GM19468 (cell line): ENCODE results near the gene SNX18.
"Not testable (repeated sequence)": the region's sequence is repeated elsewhere in the genome, so short reads cannot be mapped to it uniquely, and the experiment has no call there.

Source experiments
- ATAC-seq: cut with Tn5 transposase; IDR thresholded peaks from one replicate; pipeline ENCODE4 v1.9.1; 2021; ENCODE audit warnings: mild to moderate bottlenecking, moderate library complexity, moderate number of reproducible peaks; ENCODE audit not compliant: unreplicated experiment; ENCODE audit errors: extremely low read depth

SNX18 gene

DNA sequence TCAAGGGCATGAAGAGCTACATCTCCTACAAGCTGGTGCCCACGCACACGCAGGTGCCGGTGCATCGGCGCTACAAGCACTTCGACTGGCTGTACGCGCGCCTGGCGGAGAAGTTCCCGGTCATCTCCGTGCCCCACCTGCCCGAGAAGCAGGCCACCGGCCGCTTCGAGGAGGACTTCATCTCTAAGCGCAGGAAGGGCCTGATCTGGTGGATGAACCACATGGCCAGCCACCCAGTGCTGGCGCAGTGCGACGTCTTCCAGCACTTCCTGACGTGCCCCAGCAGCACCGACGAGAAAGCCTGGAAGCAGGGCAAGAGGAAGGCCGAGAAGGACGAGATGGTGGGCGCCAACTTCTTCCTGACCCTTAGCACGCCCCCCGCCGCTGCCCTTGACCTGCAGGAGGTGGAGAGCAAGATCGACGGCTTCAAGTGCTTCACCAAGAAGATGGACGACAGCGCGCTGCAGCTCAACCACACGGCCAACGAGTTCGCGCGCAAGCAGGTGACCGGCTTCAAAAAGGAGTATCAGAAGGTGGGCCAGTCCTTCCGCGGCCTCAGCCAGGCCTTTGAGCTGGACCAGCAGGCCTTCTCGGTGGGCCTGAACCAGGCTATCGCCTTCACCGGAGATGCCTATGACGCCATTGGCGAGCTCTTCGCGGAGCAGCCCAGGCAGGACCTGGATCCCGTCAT, 1.4 kb downstream of the SNX18 start:
- no peak for ATAC-seq

DNA sequence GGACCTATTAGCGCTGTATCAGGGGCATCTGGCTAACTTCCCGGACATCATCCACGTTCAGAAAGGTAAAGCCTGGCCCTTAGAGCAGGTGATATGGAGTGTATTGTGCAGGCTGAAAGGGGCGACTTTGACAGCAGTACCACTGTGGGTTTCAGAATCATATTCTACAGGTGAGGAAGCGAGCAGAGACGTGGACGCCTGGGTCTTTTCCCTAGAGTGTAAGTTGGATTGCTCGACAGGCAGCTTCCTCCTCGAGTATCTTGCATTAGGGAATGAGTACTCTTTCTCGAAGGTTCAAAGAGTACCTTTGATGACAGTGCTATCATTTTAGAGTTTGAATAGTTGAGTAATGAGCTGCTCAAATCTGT, 1.9 kb downstream of the SNX18 start:
- ATAC-seq, result no peak

DNA sequence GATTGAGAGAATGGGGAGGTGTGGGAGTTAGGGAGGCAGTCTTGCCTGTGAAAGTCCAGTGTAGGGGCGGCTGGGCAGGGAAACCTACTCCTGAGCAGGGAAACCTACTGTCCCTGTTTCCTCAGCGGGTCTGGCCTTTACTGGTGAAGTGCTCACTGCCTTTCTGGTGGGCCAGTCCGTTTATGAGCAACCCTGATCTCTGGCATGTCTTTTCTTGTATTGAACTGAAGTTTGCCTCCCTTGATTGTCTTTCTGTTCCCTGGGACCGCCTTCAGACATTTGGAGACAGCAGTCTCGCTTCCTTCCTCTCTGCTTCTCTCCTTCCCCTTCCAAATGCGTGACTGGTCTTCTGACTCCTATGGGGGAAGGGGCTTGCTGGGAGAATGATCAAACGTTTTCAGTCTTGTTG, 2.9 kb downstream of the SNX18 start:
- no peak for ATAC-seq

DNA sequence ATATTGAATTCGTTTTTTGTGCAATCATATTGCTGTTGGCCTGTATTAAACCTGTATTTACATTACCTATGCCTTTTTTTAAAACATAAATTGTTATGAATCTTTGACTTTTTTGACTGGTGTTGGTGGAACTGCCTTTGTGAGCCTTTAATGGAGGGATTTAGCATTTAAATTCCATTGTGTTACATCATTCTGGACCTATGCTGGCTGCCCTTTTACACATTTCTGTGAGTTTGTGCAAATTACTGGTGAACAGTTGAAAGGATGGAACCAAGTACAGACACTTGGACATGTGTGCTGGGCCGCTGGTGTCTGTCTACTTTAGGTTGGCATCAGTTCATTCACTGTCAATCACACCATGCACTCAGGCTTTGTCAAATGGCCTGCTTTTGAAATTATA, 3.4 kb downstream of the SNX18 start:
- ATAC-seq, result no peak

DNA sequence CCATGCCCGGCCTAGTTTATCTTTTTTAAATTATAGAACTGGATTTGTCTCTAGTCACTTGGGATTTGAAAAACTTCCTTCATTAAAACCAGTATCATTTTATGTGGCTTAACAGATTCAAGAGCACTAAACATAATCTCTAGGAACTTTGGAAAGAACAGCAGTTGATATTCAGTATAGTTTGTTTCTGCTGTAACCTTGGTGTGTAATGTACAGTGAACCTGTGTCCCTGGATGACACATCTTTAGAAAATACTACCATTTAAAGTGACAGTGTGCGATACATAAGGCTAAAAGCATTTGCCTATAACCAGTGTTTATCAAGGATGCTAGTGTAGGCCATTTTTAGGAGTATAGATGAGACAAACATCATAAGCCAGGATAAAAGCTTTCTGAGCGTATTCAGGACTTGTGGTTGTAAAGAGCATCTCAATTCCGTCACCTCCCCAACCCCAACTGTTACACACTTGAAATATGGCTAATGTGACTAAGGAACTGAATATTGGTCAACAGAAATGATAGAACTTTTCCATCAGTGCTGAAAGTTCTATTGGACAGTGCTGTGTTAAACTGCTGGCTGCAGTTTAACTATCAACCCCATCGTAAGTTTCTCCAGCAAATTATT, 4.4 kb downstream of the SNX18 start:
- no peak for ATAC-seq

DNA sequence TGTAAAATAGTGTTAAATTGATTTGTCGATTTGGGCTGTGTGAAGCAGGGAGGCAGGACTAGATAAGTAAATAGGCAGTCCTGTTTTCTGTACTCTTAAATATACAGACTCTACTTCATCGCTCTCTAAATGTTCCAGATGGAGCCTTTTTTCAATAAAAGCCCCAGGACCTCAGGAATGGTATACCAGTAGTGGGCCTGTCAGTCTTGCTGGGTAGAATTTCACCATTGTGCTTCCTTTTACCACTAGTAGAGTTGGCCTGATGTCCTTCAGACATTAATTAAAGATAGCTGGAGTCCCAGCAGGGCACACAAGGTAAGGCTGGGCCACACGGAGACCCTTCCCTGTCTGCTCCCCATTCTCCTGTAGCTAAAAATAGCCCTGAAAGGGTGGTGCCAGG, 6.0 kb downstream of the SNX18 start:
- no peak for ATAC-seq

DNA sequence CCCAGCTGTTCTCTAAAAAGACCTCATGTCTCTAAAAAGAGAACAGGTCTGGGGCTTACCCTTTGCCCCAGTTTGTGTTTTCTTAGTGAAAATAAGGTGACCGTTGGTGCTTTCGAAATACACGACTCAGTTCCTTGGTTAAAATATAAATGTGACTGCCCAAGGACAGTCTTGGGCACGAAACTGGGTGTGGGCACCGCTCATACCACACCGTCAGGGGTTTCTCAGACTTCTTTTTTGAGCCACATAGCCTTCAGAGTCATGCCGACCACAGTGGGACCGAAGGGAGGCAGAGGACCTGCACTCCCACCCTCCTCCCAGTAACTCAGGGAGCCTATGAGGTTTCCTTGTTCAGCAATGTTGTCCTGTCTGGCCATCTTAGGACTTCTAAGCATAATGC, 6.5 kb downstream of the SNX18 start:
- no peak for ATAC-seq

DNA sequence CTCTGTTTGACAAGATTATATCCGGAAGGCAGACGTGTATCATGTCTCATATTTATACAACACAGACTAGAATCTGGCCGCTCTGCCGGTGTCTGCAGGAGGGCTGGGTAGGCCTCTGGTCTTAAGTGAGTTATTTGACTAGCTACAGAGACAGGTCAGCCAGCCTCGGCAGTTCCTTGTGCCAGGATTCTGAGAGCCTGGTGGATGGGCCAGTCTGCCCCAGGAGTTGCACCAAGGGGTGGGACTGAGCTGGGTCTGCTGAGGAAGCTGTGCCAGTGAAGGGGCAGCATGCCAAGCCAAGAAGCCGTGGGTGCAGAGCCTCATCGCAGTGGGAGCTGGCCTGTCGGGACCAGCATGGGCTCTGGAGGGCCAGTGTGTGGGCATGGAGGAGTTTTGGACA, 7.1 kb downstream of the SNX18 start:
- ATAC-seq, result no peak

DNA sequence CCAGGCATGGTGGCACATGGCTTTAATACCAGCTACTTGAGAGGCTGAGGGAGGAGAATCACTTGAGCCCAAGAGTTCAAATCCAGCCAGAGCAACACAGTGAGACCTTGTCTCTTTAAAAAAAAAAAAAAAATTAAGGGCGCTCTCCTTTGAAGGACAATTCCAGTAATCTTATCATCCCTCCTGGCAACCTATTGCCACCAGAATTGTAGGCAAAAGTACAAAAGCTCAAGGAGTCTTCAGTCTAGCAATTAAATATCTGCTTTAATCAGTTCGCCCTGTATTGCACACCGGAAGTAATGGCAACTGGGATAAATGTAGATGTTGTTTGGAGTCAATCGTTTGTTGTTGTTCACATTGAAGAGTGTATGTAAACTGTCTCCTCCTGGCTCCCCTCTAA, 7.7 kb downstream of the SNX18 start:
- ATAC-seq, result no peak

DNA sequence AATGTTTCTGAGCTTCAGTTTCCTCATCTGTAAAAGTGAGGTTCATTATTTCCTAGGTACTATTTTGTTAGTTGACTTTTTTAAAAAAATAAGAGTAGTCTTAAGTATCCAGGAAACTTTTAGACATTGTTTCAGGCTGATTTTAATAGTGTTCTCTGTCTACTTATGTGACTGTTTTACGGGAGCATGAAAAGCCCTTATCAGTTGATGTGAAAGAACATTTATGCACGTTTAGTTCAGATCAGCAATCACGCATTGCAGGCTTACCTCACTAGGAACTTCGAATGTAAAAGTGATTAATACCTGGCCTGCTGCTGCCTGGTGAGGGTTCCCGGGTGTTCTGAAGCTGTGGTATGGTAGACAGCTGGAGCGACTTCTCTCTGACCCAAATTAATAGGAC, 8.1 kb downstream of the SNX18 start:
- ATAC-seq, result no peak

DNA sequence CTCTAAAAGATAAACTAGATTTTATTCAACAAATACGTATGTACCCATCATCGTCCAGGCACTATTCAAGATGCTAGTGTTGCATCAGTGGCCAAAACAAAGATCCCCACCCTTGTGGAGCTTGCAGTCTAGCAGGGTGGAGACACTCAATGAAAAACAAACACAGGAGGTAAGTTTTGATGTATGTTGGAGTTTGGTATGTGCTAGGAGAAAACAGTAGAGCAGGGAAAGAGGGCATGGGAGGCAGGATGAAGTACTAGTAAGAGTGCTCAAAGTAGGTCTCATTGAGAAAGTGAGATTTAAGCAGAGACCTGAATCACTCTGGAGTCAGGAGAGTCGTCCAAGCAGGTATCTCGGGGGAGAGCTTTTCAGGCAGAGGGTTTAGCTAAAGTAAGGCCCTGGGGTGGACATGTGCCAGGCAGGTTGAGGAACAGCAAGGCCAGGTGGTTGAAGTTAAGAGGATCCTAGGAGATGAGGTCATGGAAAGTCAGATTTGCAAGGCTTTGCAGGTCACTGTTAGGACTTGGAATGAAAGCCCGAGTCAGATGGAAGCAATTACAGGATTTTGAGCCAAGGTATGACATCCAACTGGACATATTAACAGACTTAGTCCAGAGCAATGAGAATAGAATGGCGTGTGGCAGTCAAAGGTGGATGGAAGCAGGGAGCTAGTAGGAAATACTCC, 9.2 kb downstream of the SNX18 start:
- ATAC-seq, result no peak

DNA sequence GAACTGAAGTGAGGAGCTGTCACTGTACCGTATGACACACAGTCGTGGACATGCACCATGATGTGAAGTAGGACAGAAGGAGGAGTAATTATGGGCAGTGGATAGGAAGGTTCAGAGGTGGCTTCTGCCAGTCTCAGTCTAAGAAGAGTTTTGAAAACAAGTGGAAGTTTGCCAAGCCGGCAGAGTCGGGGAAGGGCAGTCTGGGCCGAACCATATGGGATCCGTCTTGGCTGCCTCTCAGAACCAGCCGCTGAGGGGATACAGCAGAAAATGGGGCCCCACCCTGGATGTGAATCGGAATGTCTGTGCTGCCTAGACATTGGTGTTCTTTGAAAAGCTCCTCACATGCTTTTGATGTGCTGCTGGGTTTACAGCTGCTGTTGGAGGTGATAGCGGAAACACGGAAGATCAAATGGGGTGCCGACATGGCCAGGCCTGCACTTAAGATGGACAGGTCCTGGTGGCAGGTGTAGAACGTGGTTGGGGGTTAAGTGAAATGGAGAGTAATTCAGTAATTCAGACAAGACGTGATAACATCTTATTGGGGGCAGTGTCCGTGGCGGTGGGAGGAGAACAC, 11.2 kb downstream of the SNX18 start:
- no peak for ATAC-seq

DNA sequence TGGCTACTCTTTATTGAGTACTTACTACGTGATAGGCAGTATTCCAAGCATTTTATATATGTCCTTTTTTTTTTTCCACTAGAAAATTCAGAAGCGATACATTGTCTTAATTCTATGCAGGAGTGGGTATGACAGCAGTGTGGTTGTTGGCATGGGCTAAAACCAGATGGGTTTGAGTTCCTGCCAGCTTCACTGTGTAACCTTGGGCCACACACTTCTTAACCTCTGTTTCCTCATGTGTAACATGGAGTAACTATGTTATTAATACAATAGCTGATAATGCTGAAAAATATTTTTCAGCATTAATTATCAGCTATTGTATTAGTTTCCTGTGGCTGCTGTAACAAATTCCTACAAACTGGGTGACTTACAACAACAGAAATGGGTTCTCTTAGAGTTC, 12.0 kb downstream of the SNX18 start:
- no peak for ATAC-seq

DNA sequence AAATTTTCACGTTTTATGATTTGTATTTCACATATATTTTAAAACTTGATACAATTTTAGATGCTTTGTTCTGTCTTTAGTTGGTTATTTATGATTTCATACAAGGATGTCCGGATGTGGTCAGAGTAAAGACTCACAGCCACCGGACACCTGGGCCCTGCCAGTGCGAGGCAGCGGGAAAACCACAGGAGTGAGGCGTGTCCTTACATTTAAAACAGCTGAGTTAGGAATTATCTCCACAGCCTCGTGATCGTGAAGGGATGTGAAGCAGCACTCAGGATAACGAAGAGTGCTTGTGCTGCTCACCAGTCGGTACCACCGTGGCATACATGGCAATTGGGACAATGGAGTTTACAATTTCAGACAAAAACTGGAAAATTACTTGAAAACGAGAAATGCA, 14.0 kb downstream of the SNX18 start:
- no peak for ATAC-seq

DNA sequence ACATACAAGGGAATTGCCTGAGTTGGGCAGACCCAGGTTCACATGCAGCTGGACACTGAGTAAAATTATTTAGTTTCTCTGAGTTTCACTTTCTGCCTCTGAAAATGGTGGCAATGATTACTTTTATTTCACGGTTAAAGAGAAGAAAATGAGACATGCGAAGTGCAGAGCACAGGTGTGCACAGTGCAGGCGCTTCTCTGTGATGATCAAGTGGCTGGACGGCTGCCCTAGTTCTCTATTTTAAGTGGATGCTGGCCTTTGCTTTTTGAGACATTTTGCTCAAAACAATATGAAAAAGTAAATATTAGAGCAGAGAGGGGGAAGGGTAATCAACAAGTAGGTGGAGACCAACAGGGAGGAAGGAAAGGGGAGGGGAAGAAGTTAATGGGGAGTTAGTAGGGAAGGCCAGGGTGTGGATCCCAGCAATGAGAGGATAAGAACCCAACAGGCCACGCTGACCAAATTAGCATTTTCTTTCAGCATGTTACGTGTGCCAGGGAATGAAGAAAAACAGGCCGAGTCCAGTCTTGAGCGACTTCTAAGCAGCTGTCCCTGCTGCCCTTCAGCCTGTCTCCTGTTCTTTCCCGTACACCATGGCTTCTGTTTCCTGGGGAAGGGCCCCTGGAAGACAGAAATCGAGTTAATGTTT, 16.1 kb downstream of the SNX18 start:
- no peak for ATAC-seq

DNA sequence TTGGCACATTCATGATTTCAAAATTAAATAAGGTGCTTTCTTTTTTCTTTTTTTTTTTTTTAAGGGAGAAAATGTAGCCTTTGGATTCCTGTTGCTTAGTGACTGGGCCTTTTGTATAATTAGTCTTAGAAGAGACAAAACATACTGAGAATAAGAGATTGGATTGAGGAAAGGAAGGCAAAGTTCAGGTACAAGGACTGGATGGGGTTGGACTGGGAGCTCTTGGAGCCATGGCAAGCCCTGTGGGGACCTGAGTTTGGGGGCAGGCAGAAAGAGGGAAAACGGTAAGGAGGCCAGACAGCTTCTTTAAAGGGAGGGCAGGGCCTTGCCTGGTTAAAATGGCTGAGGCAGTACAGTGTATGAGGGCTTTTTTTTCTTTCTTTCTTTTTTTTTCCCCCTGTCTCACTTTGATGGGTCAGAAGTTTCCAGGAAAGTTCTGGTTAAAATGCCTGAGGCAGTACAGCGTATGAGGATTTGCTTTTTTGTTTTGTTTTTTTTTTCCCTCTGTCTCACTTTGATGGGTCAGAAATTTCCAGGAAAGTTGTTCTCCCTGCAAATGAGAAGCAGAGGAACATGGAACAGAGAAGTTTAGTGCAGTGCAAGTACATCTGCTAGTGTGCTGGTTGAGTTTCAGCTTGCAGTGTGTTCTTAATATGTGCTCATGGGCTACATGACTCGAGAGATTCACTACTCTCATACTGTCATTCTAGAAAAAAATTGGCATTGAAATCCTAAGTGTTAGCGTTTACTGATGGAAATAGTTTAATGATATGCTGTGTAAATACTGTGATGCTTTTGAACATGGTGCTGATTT, 16.8 kb downstream of the SNX18 start:
- no peak for ATAC-seq

DNA sequence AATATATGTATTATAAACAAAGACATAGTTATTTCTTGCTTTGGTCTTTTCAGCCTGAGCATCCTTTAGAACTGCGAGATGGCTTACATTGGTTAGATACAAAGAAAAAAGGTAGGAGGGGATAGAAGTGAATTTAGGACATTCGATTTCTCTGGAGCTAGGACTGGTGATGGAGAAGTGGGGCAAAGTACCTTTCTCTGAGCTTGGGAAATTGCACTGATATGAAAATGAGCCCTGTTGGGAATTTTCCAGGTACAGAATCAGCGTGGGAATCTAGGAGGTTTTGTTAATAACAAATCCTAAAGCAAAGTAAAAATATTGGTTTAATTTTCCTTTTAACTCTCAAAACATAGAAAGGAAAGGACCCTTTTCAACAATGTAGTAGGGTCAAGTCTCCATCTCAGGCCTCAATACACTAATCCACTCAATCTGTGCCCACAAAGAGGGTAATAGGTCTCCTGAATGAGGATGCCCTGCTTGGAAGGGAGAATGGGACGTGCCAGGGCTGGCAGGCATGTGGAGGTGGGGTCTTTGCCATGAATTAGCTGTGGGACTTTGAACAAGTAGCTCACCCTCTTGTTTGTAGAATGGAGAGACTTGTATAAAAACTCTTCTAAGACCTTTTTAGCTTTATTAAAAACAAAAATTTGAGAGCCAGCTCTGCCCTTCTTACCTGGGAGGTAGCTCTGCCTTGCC, 17.7 kb downstream of the SNX18 start:
- no peak for ATAC-seq

DNA sequence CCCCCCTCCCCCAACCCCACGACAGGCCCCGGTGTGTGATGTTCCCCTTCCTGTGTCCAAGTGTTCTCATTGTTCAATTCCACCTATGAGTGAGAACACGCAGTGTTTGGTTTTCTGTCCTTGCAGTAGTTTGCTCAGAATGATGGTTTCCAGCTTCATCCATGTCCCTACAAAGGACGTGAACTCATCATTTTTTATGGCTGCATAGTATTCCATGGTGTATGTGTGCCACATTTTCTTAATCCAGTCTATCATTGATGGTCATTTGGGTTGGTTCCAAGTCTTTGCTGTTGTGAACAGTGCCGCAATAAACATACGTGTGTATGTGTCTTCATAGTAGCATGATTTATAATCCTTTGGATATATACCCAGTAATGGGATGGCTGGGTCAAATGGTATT, 18.8 kb downstream of the SNX18 start:
- not testable (repeated sequence) for ATAC-seq

DNA sequence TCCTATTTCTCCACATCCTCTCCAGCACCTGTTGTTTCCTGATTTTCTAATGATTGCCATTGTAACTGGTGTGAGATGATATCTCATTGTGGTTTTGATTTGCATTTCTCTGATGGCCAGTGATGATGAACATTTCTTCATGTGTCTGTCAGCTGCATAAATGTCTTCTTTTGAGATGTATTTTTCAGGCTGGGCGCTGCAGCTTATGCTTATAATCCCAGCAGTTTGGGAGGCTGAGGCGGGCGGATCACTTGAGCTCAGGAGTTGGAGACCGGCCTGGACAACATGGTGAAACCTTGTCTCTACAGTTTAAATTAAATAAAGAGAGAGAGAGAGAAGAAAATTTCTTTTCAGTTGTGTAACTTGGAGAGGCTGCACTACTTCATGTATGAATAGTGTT, 19.3 kb downstream of the SNX18 start:
- ATAC-seq, result not testable (repeated sequence)

DNA sequence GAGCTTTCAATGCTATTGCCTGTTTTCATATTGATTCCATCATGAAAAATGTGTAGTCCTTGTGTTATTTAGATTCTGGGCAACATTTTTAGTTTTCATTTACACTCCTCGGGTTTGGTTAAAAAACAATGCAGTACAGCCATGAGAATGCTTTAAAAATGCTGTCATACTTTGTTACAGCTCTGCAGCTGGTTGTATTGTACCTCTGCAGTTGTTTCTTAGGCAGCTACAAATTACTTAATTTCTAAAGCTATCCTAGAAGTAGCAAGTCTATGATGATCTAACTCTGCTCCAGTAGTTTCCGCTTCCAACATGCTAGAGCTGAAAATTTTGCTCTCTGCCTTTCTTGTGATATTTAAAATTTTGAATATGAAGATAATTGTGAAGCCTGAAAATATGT, 20.2 kb downstream of the SNX18 start:
- no peak for ATAC-seq
